ENCODE measurements around the gene NACC1.

DNA sequence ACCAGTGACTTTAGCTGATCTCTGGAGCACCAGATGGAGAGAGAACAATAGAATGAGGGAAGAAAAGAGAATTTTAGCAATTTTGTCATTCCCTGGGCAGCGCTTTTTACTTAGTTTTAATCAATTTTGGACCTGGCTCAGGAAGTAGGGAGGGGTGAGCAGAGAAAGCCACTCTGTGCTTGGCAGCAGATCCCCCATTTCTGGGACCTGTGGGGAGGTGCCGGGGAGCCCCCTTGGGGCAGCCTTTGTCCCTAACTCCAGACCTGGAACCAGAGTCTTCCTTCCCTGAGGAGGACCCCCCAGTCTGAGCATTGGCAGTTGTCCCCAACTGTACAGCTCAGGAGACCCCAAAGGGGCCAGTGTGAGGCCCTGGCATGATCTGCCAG, 25.9 kb upstream of the NACC1 start:
- no peak for TF ChIP-seq POLR2A (IDR thresholded peaks at IDR 0.05; ENCODE audit: low read length)
- TF ChIP-seq GATA1 (IDR thresholded peaks at IDR 0.05; ENCODE audit: low read depth, low read length): no peak
